IMR-90 (cell line): ENCODE measurements around the gene C3orf49. TPM values are rescaled to one million over a fixed set of nuclear protein-coding genes. Genes with fewer than 3 reads are reported as not detected.

Experiments used
- ATAC-seq: fragments of 200-7000 bp; cut with Tn5 transposase; 2 replicates; pipeline ENCODE4 v1.9.1; 2020; ENCODE audit warnings: low read depth, mild to moderate bottlenecking, moderate library complexity
- BruUV-seq: library from RNA; stranded (reverse); fragments of 400-500 nt; replicated peaks from 2 replicates; lab custom pipeline; 2021; lab: Mats Ljungman, UMichigan
- CTCF ChIA-PET: fragments of 300-600 bp; formaldehyde crosslinking; extraction: SDS; loops from one replicate; lab custom pipeline; 2021; ENCODE audit warnings: antibody characterized with exemption; lab: Yijun Ruan, JAX
- POLR2A ChIA-PET: fragments of 300-600 bp; sonication (Branson Sonifier 250); formaldehyde crosslinking; loops from one replicate; lab custom pipeline; 2022; ENCODE audit warnings: antibody characterized with exemption; ENCODE audit not compliant: unreplicated experiment; lab: Charles Lee
- DNase-seq: peaks from one replicate; pipeline ENCODE4 v3.0.0; 2013
- H2AFZ ChIP-seq: replicated peaks from 2 replicates; pipeline ENCODE3; 2013; ENCODE audit warnings: low read length, mild to moderate bottlenecking; ENCODE audit not compliant: poor library complexity
- H2AK5ac ChIP-seq: 2 replicates; pipeline ENCODE4 v1.6.1; 2013; ENCODE audit warnings: low read depth, low read length, inconsistent platforms
- H2AK9ac ChIP-seq: replicated peaks from 2 replicates; pipeline ENCODE3; 2013; ENCODE audit warnings: mild to moderate bottlenecking, low read depth, low read length, moderate library complexity; ENCODE audit not compliant: poor library complexity
- H2BK120ac ChIP-seq: 2 replicates; pipeline ENCODE4 v1.6.1; 2013; ENCODE audit warnings: low read depth, low read length, inconsistent platforms
- H2BK15ac ChIP-seq: 3 replicates; pipeline ENCODE4 v1.6.1; 2013; ENCODE audit warnings: low read depth, low read length, inconsistent platforms
- H2BK20ac ChIP-seq: 2 replicates; pipeline ENCODE4 v1.6.1; 2013; ENCODE audit warnings: low read depth, mild to moderate bottlenecking, inconsistent platforms, low read length, moderate library complexity
- H2BK5ac ChIP-seq: 2 replicates; pipeline ENCODE4 v1.6.1; 2013; ENCODE audit warnings: mild to moderate bottlenecking, low read depth, low read length, inconsistent platforms; ENCODE audit not compliant: poor library complexity, severe bottlenecking
- H3K14ac ChIP-seq: replicated peaks from 2 replicates; pipeline ENCODE4 v1.6.1; 2013; ENCODE audit warnings: low read depth, low read length, inconsistent platforms
- H3K18ac ChIP-seq: 2 replicates; pipeline ENCODE4 v1.6.1; 2013; ENCODE audit warnings: low read depth, low read length, control low read depth
- H3K23ac ChIP-seq: 2 replicates; pipeline ENCODE4 v1.6.1; 2013; ENCODE audit warnings: low read depth, low read length, inconsistent platforms
- H3K27ac ChIP-seq: 2 replicates; pipeline ENCODE4 v1.5.1; 2013; ENCODE audit warnings: mild to moderate bottlenecking, control low read depth, low read length; ENCODE audit not compliant: insufficient read depth
- H3K27me3 ChIP-seq: 2 replicates; pipeline ENCODE4 v1.6.1; 2013; ENCODE audit warnings: low read length; ENCODE audit not compliant: control insufficient read depth, insufficient read depth
- H3K36me3 ChIP-seq: 2 replicates; pipeline ENCODE4 v1.6.1; 2013; ENCODE audit warnings: low read length, mixed read lengths; ENCODE audit not compliant: control insufficient read depth, insufficient read depth
- H3K4ac ChIP-seq: 2 replicates; pipeline ENCODE4 v1.6.1; 2013; ENCODE audit warnings: low read depth, low read length, inconsistent platforms
- H3K4me1 ChIP-seq: 2 replicates; pipeline ENCODE4 v1.6.1; 2013; ENCODE audit warnings: low read length, mixed read lengths; ENCODE audit not compliant: control insufficient read depth, insufficient read depth
- H3K4me2 ChIP-seq: 2 replicates; pipeline ENCODE4 v1.6.1; 2013; ENCODE audit warnings: low read depth, mild to moderate bottlenecking, control low read depth, low read length, moderate library complexity
- H3K4me3 ChIP-seq: 2 replicates; pipeline ENCODE4 v1.5.1; 2013; ENCODE audit warnings: low read depth, mild to moderate bottlenecking, control low read depth, low read length, moderate library complexity; ENCODE audit not compliant: insufficient read depth
- H3K56ac ChIP-seq: 2 replicates; pipeline ENCODE4 v1.6.1; 2013; ENCODE audit warnings: low read length, inconsistent platforms; ENCODE audit not compliant: insufficient read depth; ENCODE audit errors: extremely low read depth
- H3K79me1 ChIP-seq, 2 experiments: 2 replicates each; pipeline ENCODE4 v1.6.1; 2013; ENCODE audit warnings: low read length in 2 of 2, inconsistent platforms in 1 of 2, low read depth in 1 of 2
- H3K9ac ChIP-seq: 2 replicates; pipeline ENCODE4 v1.6.1; 2013; ENCODE audit warnings: low read depth, low read length, control low read depth
- H3K9me1 ChIP-seq: 2 replicates; pipeline ENCODE4 v1.6.1; 2013; ENCODE audit warnings: low read length, inconsistent platforms; ENCODE audit not compliant: insufficient read depth
- H3K9me3 ChIP-seq: 2 replicates; pipeline ENCODE4 v1.6.1; 2013; ENCODE audit warnings: low read length; ENCODE audit not compliant: control insufficient read depth, insufficient read depth
- H4K20me1 ChIP-seq: 2 replicates; pipeline ENCODE4 v1.6.1; 2013; ENCODE audit warnings: low read length, inconsistent platforms; ENCODE audit not compliant: insufficient read depth
- H4K5ac ChIP-seq: 2 replicates; pipeline ENCODE4 v1.6.1; 2013; ENCODE audit warnings: mild to moderate bottlenecking, low read depth, low read length, control low read depth
- H4K8ac ChIP-seq, 2 experiments: 2 replicates each; pipeline ENCODE4 v1.6.1; 2013; ENCODE audit warnings: low read depth in 2 of 2, low read length in 2 of 2, control low read depth in 1 of 2, inconsistent platforms in 1 of 2
- H4K91ac ChIP-seq: 2 replicates; pipeline ENCODE4 v1.6.1; 2013; ENCODE audit warnings: low read depth, low read length, inconsistent platforms; ENCODE audit not compliant: insufficient read depth
- BHLHE40 ChIP-seq: fragments of 150-350 bp; IDR thresholded peaks from 2 replicates; pipeline ENCODE4 v1.6.1; 2016; ENCODE audit warnings: mild to moderate bottlenecking, low read depth, low read length
- CEBPB ChIP-seq: IDR thresholded peaks from 2 replicates; pipeline ENCODE4 v1.6.1; 2012; ENCODE audit warnings: low read depth, low read length, improper control_type of control experiment
- CHD1 ChIP-seq: IDR thresholded peaks from 2 replicates; pipeline ENCODE4 v1.6.1; 2012; ENCODE audit warnings: low read depth, low read length, improper control_type of control experiment
- CTCF ChIP-seq: conservative IDR thresholded peaks from 2 replicates; pipeline ENCODE4 v1.5.1; 2012; ENCODE audit warnings: mild to moderate bottlenecking, low read depth, low read length, improper control_type of control experiment
- ELK1 ChIP-seq: fragments of 150-350 bp; IDR thresholded peaks from 2 replicates; pipeline ENCODE4 v1.6.1; 2016; ENCODE audit warnings: low read depth, mild to moderate bottlenecking, low read length, moderate library complexity, borderline replicate concordance
- FOS ChIP-seq: fragments of 150-350 bp; IDR thresholded peaks from 2 replicates; pipeline ENCODE4 v1.6.1; 2016; ENCODE audit warnings: low read depth, low read length
- MAFK ChIP-seq: IDR thresholded peaks from 2 replicates; pipeline ENCODE4 v1.6.1; 2012; ENCODE audit warnings: low read depth, low read length, improper control_type of control experiment
- MAZ ChIP-seq: IDR thresholded peaks from 2 replicates; pipeline ENCODE4 v1.6.1; 2012; ENCODE audit warnings: low read depth, mild to moderate bottlenecking, low read length, improper control_type of control experiment, moderate library complexity, borderline replicate concordance
- MXI1 ChIP-seq: IDR thresholded peaks from 2 replicates; pipeline ENCODE4 v1.6.1; 2012; ENCODE audit warnings: low read depth, mild to moderate bottlenecking, low read length, moderate library complexity, borderline replicate concordance
- NFE2L2 ChIP-seq: fragments of 150-350 bp; IDR thresholded peaks from 2 replicates; pipeline ENCODE4 v1.6.1; 2016; ENCODE audit warnings: low read depth, mild to moderate bottlenecking, low read length
- POLR2A ChIP-seq: IDR thresholded peaks from 2 replicates; pipeline ENCODE4 v1.6.1; 2012; ENCODE audit warnings: mild to moderate bottlenecking, low read depth, low read length
- RAD21 ChIP-seq: IDR thresholded peaks from 2 replicates; pipeline ENCODE4 v1.6.1; 2012; ENCODE audit warnings: low read length, improper control_type of control experiment
- RCOR1 ChIP-seq: IDR thresholded peaks from 2 replicates; pipeline ENCODE4 v1.6.1; 2012; ENCODE audit warnings: mild to moderate bottlenecking, low read length, improper control_type of control experiment; ENCODE audit not compliant: insufficient replicate concordance
- RFX5 ChIP-seq: IDR thresholded peaks from 2 replicates; pipeline ENCODE4 v1.8.0; 2012; ENCODE audit warnings: low read depth, mild to moderate bottlenecking, low read length, moderate library complexity
- SMC3 ChIP-seq: fragments of 150-350 bp; IDR thresholded peaks from 2 replicates; pipeline ENCODE4 v1.6.1; 2016; ENCODE audit warnings: low read depth, mild to moderate bottlenecking, antibody characterized with exemption, low read length, moderate library complexity
- USF2 ChIP-seq: fragments of 150-350 bp; IDR thresholded peaks from 2 replicates; pipeline ENCODE4 v1.6.1; 2017; ENCODE audit warnings: mild to moderate bottlenecking, antibody characterized with exemption, low read length, low read depth
- WGBS, 2 experiments: methylation state at CpG; one replicate each; pipeline versions ENCODE4 v1.1.5 to v1.1.7; 2013; ENCODE audit warnings: missing lambda C conversion rate in 2 of 2; ENCODE audit not compliant: insufficient read length in 1 of 2; ENCODE audit errors: extremely low coverage in 2 of 2; 5-methylcytosine and 5-hydroxymethylcytosine counted together
- dilution Hi-C: fragments of 300-500 bp; cut with HindIII; formaldehyde crosslinking; loops from one replicate; pipeline ENCODE4 v1.14.3; 2018; ENCODE audit warnings: low sequenced_read_pairs; ENCODE audit not compliant: unreplicated experiment
- in situ Hi-C: fragments of 300-500 bp; cut with MboI; formaldehyde crosslinking; loops from 3 replicates; pipeline ENCODE4 v1.14.3; 2019; ENCODE audit warnings: low sequenced_read_pairs, inconsistent platforms, mixed read lengths
- intact Hi-C: fragments of 100-400 bp; cut with micrococcal nuclease; formaldehyde crosslinking; loops from 2 replicates; pipeline ENCODE4 v1.10.0; 2022
- polyA plus RNA-seq, 3 experiments: library from polyadenylated mRNA; depleted of rRNA; stranded (reverse); fragments of >200 nt; gene quantifications; 2 replicates each; pipeline ENCODE4 v1.2.3, GENCODE V29; 2012; ENCODE audit warnings: low replicate concordance in 1 of 3
- total RNA-seq: library from RNA; depleted of rRNA; stranded (reverse); fragments of >200 nt; gene quantifications from 2 replicates; pipeline ENCODE4 v1.2.3, GENCODE V29; 2012

Gene C3orf49
- total and polyA plus RNA-seq, 2 of the 4 experiments (the other 2 are of a cell fraction), result not detected

- Histone ChIP-seq H4K91ac (no peak overlapping the region), H2BK5ac (no peak overlapping the region), H3K9me1 (peaks cover 4% of the 10 kb centered on the region), H3K36me3 (no peaks in the 10 kb centered on the region), H3K4me1 (peaks cover 7% of the 10 kb centered on the region), H3K56ac (no peak overlapping the region), H3K23ac (no peak overlapping the region), H3K9me3 (no peaks in the 10 kb centered on the region), H2AK5ac (no peak overlapping the region), H3K27ac (no peak overlapping the region), H3K4me3 (no peak overlapping the region), H3K27me3 (no peaks in the 10 kb centered on the region), H2BK20ac (no peak overlapping the region), H3K79me1 (peaks cover 37 to 54% of the 10 kb centered on the region in 2 experiments), H3K9ac (no peak overlapping the region), H2AK9ac (no peak overlapping the region), H3K18ac (no peak overlapping the region), H4K20me1 (peaks cover 41% of the 10 kb centered on the region; the same call in 1 of the 2 replicates), H3K4me2 (no peak overlapping the region), H2BK120ac (no peak overlapping the region), H4K5ac (no peak overlapping the region), H2BK15ac (no peak overlapping the region), H4K8ac (no peak overlapping the region), H3K14ac (no peak overlapping the region), H2AFZ (no peak overlapping the region), H3K4ac (no peak overlapping the region)
- in situ Hi-C loops, result no loop called here
- intact Hi-C loops, result no loop called here
- ATAC-seq (no peak), DNase-seq (no peak)
- ChIA-PET CTCF (no interaction called here), POLR2A (no interaction called here)
- dilution Hi-C loops, result no loop called here
- no TSS peak for BruUV-seq
- TF ChIP-seq RFX5 (no peak), MAFK (no peak), CHD1 (no peak), RAD21 (no peak), CTCF (no peak), MXI1 (no peak), NFE2L2 (no peak), CEBPB (no peak), FOS (no peak), USF2 (no peak), RCOR1 (no peak), SMC3 (no peak), BHLHE40 (no peak), MAZ (no peak), ELK1 (no peak), POLR2A (no peak)
- WGBS, 2 experiments, result no CpG with 5 or more reads among the region's 5 CpGs
These were observed 61.6 kb downstream of the C3orf49 start for GRCh38 chr3:63880653-63881052.
